CD14-positive monocyte (primary cell): ENCODE results near the gene ASTN1. TPM values are rescaled to one million over a fixed set of nuclear protein-coding genes. Genes with fewer than 3 reads are reported as not detected.

Source experiments
- DNase-seq, 3 donors: peaks; one replicate each; pipeline ENCODE4 v3.0.0-alpha.2; 2011 to 2022
- H2AFZ ChIP-seq: 2 replicates; pipeline ENCODE4 v1.6.0; 2012; ENCODE audit warnings: mild to moderate bottlenecking, low read depth, low read length, inconsistent platforms; ENCODE audit not compliant: insufficient read depth, poor library complexity, severe bottlenecking
- H3K27ac ChIP-seq, 2 donors: 1 replicate in 1 of 2; 2 replicates in 1 of 2; pipeline ENCODE4 v1.5.1; 2012 to 2013; ENCODE audit warnings: low read length in 2 of 2, control low read depth in 1 of 2, inconsistent platforms in 1 of 2, low read depth in 1 of 2, mild to moderate bottlenecking in 1 of 2
- H3K27me3 ChIP-seq, 2 donors: one replicate each; pipeline versions ENCODE4 v1.6.0 to v1.6.1; 2011 to 2013; ENCODE audit warnings: low read length in 2 of 2; ENCODE audit not compliant: control insufficient read depth in 2 of 2, insufficient read depth in 2 of 2
- H3K36me3 ChIP-seq, 2 donors: replicated peaks in 1 of 2; 1 replicate in 1 of 2; 2 replicates in 1 of 2; pipeline versions ENCODE4 v1.5.1 to v1.6.1; 2012 to 2013; ENCODE audit warnings: low read length in 2 of 2, control low read depth in 1 of 2, inconsistent platforms in 1 of 2, mild to moderate bottlenecking in 1 of 2; ENCODE audit not compliant: insufficient read depth in 2 of 2, control insufficient read depth in 1 of 2
- H3K4me1 ChIP-seq, 2 donors: 1 replicate in 1 of 2; 2 replicates in 1 of 2; pipeline versions ENCODE4 v1.5.1 to v1.6.1; 2012 to 2013; ENCODE audit warnings: low read length in 2 of 2, control low read depth in 1 of 2, inconsistent platforms in 1 of 2, mild to moderate bottlenecking in 1 of 2, moderate library complexity in 1 of 2; ENCODE audit not compliant: insufficient read depth in 2 of 2, control insufficient read depth in 1 of 2
- H3K4me2 ChIP-seq: replicated peaks from 2 replicates; pipeline ENCODE3; 2012; ENCODE audit warnings: low read length, moderate library complexity, mild to moderate bottlenecking; ENCODE audit not compliant: poor library complexity, severe bottlenecking; ENCODE audit errors: extremely low read depth
- H3K4me3 ChIP-seq, 3 experiments: fragments of 200-600 bp in 1 of 3; sonication (generic) in 1 of 3; replicated peaks in 1 of 3; 1 replicate in 2 of 3; 2 replicates in 1 of 3; pipeline ENCODE4 v1.5.1; 2011 to 2013; ENCODE audit warnings: low read length in 3 of 3, mild to moderate bottlenecking in 3 of 3, control low read depth in 2 of 3, low read depth in 2 of 3, inconsistent platforms in 1 of 3, moderate library complexity in 1 of 3
- H3K79me2 ChIP-seq: 2 replicates; pipeline ENCODE4 v1.6.0; 2012; ENCODE audit warnings: mild to moderate bottlenecking, control low read depth, inconsistent platforms, low read length, moderate library complexity; ENCODE audit not compliant: insufficient read depth
- H3K9ac ChIP-seq: 2 replicates; pipeline ENCODE4 v1.6.0; 2017; ENCODE audit warnings: low read length, mild to moderate bottlenecking; ENCODE audit not compliant: insufficient read depth, poor library complexity, severe bottlenecking
- H3K9me3 ChIP-seq, 2 donors: replicated peaks in 1 of 2; 1 replicate in 1 of 2; 2 replicates in 1 of 2; pipeline versions ENCODE4 v1.5.1 to v1.6.1; 2012 to 2013; ENCODE audit warnings: low read length in 2 of 2, control low read depth in 1 of 2; ENCODE audit not compliant: control insufficient read depth in 1 of 2, insufficient read depth in 1 of 2
- H4K20me1 ChIP-seq: 2 replicates; pipeline ENCODE4 v1.6.0; 2012; ENCODE audit warnings: mild to moderate bottlenecking, low read length, control low read depth, moderate library complexity; ENCODE audit not compliant: insufficient read depth
- H3K27ac Mint-ChIP-seq, 7 donors: one replicate each; pipeline ENCODE4 v1.8.0; 2020; ENCODE audit warnings: mild to moderate bottlenecking in 7 of 7, mixed read lengths in 7 of 7, moderate library complexity in 6 of 7, inconsistent platforms in 2 of 7
- H3K27me3 Mint-ChIP-seq, 3 donors: one replicate each; pipeline ENCODE4 v1.8.0; 2021 to 2022; ENCODE audit warnings: low read depth in 3 of 3, mild to moderate bottlenecking in 3 of 3, mixed read lengths in 3 of 3, moderate library complexity in 3 of 3, inconsistent platforms in 1 of 3
- H3K36me3 Mint-ChIP-seq, 2 donors: one replicate each; pipeline ENCODE4 v1.8.0; 2020; ENCODE audit warnings: mixed read lengths in 2 of 2, inconsistent platforms in 1 of 2, mild to moderate bottlenecking in 1 of 2
- H3K4me1 Mint-ChIP-seq: one replicate; pipeline ENCODE4 v1.8.0; 2020; ENCODE audit warnings: mild to moderate bottlenecking, mixed read lengths
- H3K4me3 Mint-ChIP-seq, 2 donors: one replicate each; pipeline ENCODE4 v1.8.0; 2020; ENCODE audit warnings: mild to moderate bottlenecking in 2 of 2, mixed read lengths in 2 of 2, moderate library complexity in 1 of 2
- H3K9me3 Mint-ChIP-seq, 7 donors: one replicate each; pipeline ENCODE4 v1.8.0; 2020 to 2022; ENCODE audit warnings: mixed read lengths in 7 of 7, mild to moderate bottlenecking in 6 of 7, moderate library complexity in 6 of 7, inconsistent platforms in 2 of 7
- CTCF ChIP-seq: fragments of 200-600 bp; IDR thresholded peaks from one replicate; pipeline ENCODE4 v1.8.0; 2022; ENCODE audit warnings: antibody characterized with exemption, mild to moderate bottlenecking
- WGBS: methylation state at CpG from one replicate; pipeline ENCODE4 v1.1.5; 2013; ENCODE audit warnings: missing lambda C conversion rate; ENCODE audit not compliant: insufficient coverage; 5-methylcytosine and 5-hydroxymethylcytosine counted together
- intact Hi-C, 2 donors: fragments of 100-400 bp; cut with micrococcal nuclease; formaldehyde crosslinking; loops; one replicate each; pipeline versions ENCODE4 v1.15.0 to v1.15.1; 2023
- polyA plus RNA-seq, 3 donors: library from polyadenylated mRNA; depleted of rRNA in 1 of 3; unstranded in 2 of 3; stranded (reverse) in 1 of 3; fragments of 300-500 nt in 2 of 3; fragments of >200 nt in 1 of 3; fragmentation: Illumina TruSeq in 2 of 3; gene quantifications; 1 replicate in 2 of 3; 2 replicates in 1 of 3; pipeline ENCODE4 v1.2.3, GENCODE V29; 2012 to 2021
- small RNA-seq: library from RNA; depleted of rRNA; stranded (forward); fragments of <200 nt; gene quantifications from one replicate; pipeline ENCODE3, GENCODE V24; 2012; ENCODE audit warnings: low read depth; ENCODE audit not compliant: insufficient read length

Gene ASTN1
- polyA plus RNA-seq, 3 donors, result not detected

GRCh38 chr1:176809292-176809691 lies 355.2 kb downstream of the ASTN1 start:
- H3K36me3 ChIP-seq, result no peaks in the 10 kb centered on the region
- Mint-ChIP-seq H3K9me3 (peaks cover 0 to 2% (median 2%) of the 10 kb centered on the region in 7 donors), H3K4me1 (no peaks in the 10 kb centered on the region), H3K36me3 (no peaks in the 10 kb centered on the region), H3K27me3 (peaks cover 0 to 4% (median 1%) of the 10 kb centered on the region in 3 donors), H3K4me3 (no peak overlapping the region), H3K27ac (no peak overlapping the region)
- TF ChIP-seq CTCF, result no peak
- no peak overlapping the region for H3K4me3 ChIP-seq
- intact Hi-C loops, result no loop called here
- H3K9me3 ChIP-seq, result no peaks in the 10 kb centered on the region
- no peak overlapping the region for H2AFZ ChIP-seq
- no peaks in the 10 kb centered on the region for H3K27me3 ChIP-seq
- H3K4me1 ChIP-seq, result no peaks in the 10 kb centered on the region
- WGBS, result 100% methylated on average over 1 of the region's 2 CpGs
- DNase-seq, result no peak
- H3K79me2 ChIP-seq, result no peaks in the 10 kb centered on the region
- H3K9ac ChIP-seq, result no peak overlapping the region
- no peak overlapping the region for H3K27ac ChIP-seq
- no peaks in the 10 kb centered on the region for H4K20me1 ChIP-seq
- H3K4me2 ChIP-seq, result no peak overlapping the region

Small RNA genes lying within 50 kb of the gene (small RNA-seq; reads per million reads assigned to genes)
- not detected for gene MIR488

Other genes starting within 250 kb of the ASTN1 start
- gene BRINP2, start 6.2 kb upstream of the ASTN1 start, polyA plus RNA-seq, result not detected